ENCODE results near the gene HS6ST1. TPM values are rescaled to one million over a fixed set of nuclear protein-coding genes. Genes with fewer than 3 reads are reported as not detected.

Gene HS6ST1
- total and polyA plus RNA-seq, 2 of the 4 experiments (the other 2 are of a cell fraction): 29.9 to 36.9 TPM

GRCh38 chr2:128305555-128306080 lies 13.1 kb downstream of the HS6ST1 start:
- H4K5ac ChIP-seq (ENCODE audit: low read depth, low read length): peak overlapping the region; percentile 88
- H3K9ac ChIP-seq (ENCODE audit: low read depth, low read length): peak overlapping the region; percentile 80
- H3K14ac ChIP-seq (replicated peaks; ENCODE audit: low read depth, low read length): peak overlapping the region; percentile 89
- no peak overlapping the region for H3K4me3 ChIP-seq (ENCODE audit: insufficient read depth, low read depth, low read length)
- H3K79me1 ChIP-seq (ENCODE audit: low read depth in 1 of 2, low read length in 2 of 2): peaks cover 41 to 92% of the 10 kb centered on the region in 2 experiments
- H3K27ac ChIP-seq (ENCODE audit: insufficient read depth, low read length): peak overlapping the region; percentile 95
- H3K27me3 ChIP-seq (ENCODE audit: control insufficient read depth, insufficient read depth, low read length): no peaks in the 10 kb centered on the region
- H2BK20ac ChIP-seq (ENCODE audit: low read depth, low read length): peak overlapping the region; percentile 70
- DNase-seq (peak; percentile 75), ATAC-seq (ENCODE audit: low read depth) (peak; percentile 0)
- CTCF ChIA-PET: interaction anchor here (0.6 to 1.8 kb wide), 6 partner anchors 11 to 189 kb away, joined by 3 to 5 read pairs (median 4); no protein-coding TSS in a partner anchor
- POLR2A ChIA-PET (ENCODE audit: unreplicated experiment): interaction anchor here (0.6 to 1.0 kb wide), 4 partner anchors 10 to 1873 kb away, joined by 3 to 4 read pairs (median 3); no protein-coding TSS in a partner anchor
- H4K8ac ChIP-seq (ENCODE audit: low read depth in 2 of 2, low read length in 2 of 2): peak overlapping the region; percentile 89 to 95
- in situ Hi-C loops (cut with MboI; ENCODE audit: low sequenced_read_pairs): loop anchor here (5.0 to 25.0 kb wide), 2 partner anchors 123 to 418 kb away; partner anchors contain the start of gene AMMECR1L
- peak overlapping the region; percentile 93 for H3K56ac ChIP-seq (ENCODE audit: extremely low read depth, insufficient read depth, low read length)
- TF ChIP-seq POLR2A (IDR thresholded peaks at IDR 0.05; ENCODE audit: low read depth, low read length) (peak; percentile 22; the same call in 1 of the 2 replicates), MAFK (IDR thresholded peaks at IDR 0.05; ENCODE audit: low read depth, low read length) (no peak), CEBPB (IDR thresholded peaks at IDR 0.05; ENCODE audit: low read depth, low read length) (no peak)
- peak overlapping the region; percentile 99 for H2BK120ac ChIP-seq (ENCODE audit: low read depth, low read length)
- H4K91ac ChIP-seq (ENCODE audit: insufficient read depth, low read depth, low read length): peak overlapping the region; percentile 99
- peak overlapping the region; percentile 92 for H3K23ac ChIP-seq (ENCODE audit: low read depth, low read length)
- peak overlapping the region; percentile 61; the same call in 2 of the 3 replicates for H2BK15ac ChIP-seq (ENCODE audit: low read depth, low read length)
- peak overlapping the region; percentile 92 for H2AK5ac ChIP-seq (ENCODE audit: low read depth, low read length)
- H3K36me3 ChIP-seq (ENCODE audit: control insufficient read depth, insufficient read depth, low read length): peaks cover 45% of the 10 kb centered on the region
- no CpG with 5 or more reads among the region's 11 CpGs for WGBS, 2 experiments (ENCODE audit: extremely low coverage in 2 of 2, insufficient read length in 1 of 2)
- H3K4ac ChIP-seq (ENCODE audit: low read depth, low read length): peak overlapping the region; percentile 99
- dilution Hi-C loops (cut with HindIII; ENCODE audit: low sequenced_read_pairs, unreplicated experiment): no loop called here
- peak overlapping the region; percentile 87 for H3K18ac ChIP-seq (ENCODE audit: low read depth, low read length)
- peak overlapping the region; percentile 99 for H2BK5ac ChIP-seq (ENCODE audit: low read depth, low read length, poor library complexity, severe bottlenecking)
- no TSS peak for BruUV-seq (replicated peaks)
- peaks cover 81% of the 10 kb centered on the region for H3K4me1 ChIP-seq (ENCODE audit: control insufficient read depth, insufficient read depth, low read length)
- peak overlapping the region; percentile 36 for H2AFZ ChIP-seq (replicated peaks; ENCODE audit: low read length, poor library complexity)
- intact Hi-C loops (cut with micrococcal nuclease): loop anchor here (1.0 to 2.0 kb wide), 2 partner anchors 69 to 126 kb away; no protein-coding TSS in a partner anchor
- peak overlapping the region; percentile 47 for H3K4me2 ChIP-seq (ENCODE audit: low read depth, low read length)
- H2AK9ac ChIP-seq (replicated peaks; ENCODE audit: low read depth, low read length, poor library complexity): peak overlapping the region; percentile 56
- peaks cover 73% of the 10 kb centered on the region for H4K20me1 ChIP-seq (ENCODE audit: insufficient read depth, low read length)
- no peaks in the 10 kb centered on the region for H3K9me3 ChIP-seq (ENCODE audit: control insufficient read depth, insufficient read depth, low read length)
- peaks cover 61% of the 10 kb centered on the region for H3K9me1 ChIP-seq (ENCODE audit: insufficient read depth, low read length)

Data from IMR-90 (cell line).